BE2C (cell line): ENCODE results near the gene RBM4. TPM values are rescaled to one million over a fixed set of nuclear protein-coding genes. Genes with fewer than 3 reads are reported as not detected.
"Not testable (repeated sequence)": the region's sequence is repeated elsewhere in the genome, so short reads cannot be mapped to it uniquely, and the experiment has no call there.

Source experiments
- DNase-seq: peaks from one replicate; pipeline ENCODE4 v3.0.0-alpha.2; 2020
- H3K27me3 ChIP-seq: fragments of 250-450 bp; sonication (Bioruptor Pico); 2 replicates; pipeline ENCODE4 v1.5.1; 2020; ENCODE audit warnings: mild to moderate bottlenecking
- H3K36me3 ChIP-seq: fragments of 250-450 bp; sonication (Bioruptor Pico); 2 replicates; pipeline ENCODE4 v1.5.1; 2020; ENCODE audit warnings: mild to moderate bottlenecking
- H3K4me1 ChIP-seq: fragments of 250-450 bp; sonication (Bioruptor Pico); 2 replicates; pipeline ENCODE4 v1.5.1; 2020
- H3K4me3 ChIP-seq: 2 replicates; pipeline ENCODE4 v1.5.1; 2011; ENCODE audit warnings: low read depth, low read length
- H3K9me3 ChIP-seq: fragments of 250-450 bp; sonication (Bioruptor Pico); 2 replicates; pipeline ENCODE4 v1.5.1; 2020
- polyA plus RNA-seq: library from polyadenylated mRNA; unstranded; fragments of >200 nt; gene quantifications from one replicate; pipeline ENCODE4 v1.2.1, GENCODE V29; 2012; ENCODE audit warnings: low read depth, missing spikeins; ENCODE audit not compliant: insufficient read length, insufficient read depth
- TF ChIP-seq, protein P1 (sequence below): IDR thresholded peaks from 2 replicates; pipeline ENCODE4 v1.5.1; 2012; ENCODE audit warnings: mild to moderate bottlenecking, low read depth, low read length

The RBM4 gene, protein sequence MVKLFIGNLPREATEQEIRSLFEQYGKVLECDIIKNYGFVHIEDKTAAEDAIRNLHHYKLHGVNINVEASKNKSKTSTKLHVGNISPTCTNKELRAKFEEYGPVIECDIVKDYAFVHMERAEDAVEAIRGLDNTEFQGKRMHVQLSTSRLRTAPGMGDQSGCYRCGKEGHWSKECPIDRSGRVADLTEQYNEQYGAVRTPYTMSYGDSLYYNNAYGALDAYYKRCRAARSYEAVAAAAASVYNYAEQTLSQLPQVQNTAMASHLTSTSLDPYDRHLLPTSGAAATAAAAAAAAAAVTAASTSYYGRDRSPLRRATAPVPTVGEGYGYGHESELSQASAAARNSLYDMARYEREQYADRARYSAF
- polyA plus RNA-seq = 307 TPM

DNA sequence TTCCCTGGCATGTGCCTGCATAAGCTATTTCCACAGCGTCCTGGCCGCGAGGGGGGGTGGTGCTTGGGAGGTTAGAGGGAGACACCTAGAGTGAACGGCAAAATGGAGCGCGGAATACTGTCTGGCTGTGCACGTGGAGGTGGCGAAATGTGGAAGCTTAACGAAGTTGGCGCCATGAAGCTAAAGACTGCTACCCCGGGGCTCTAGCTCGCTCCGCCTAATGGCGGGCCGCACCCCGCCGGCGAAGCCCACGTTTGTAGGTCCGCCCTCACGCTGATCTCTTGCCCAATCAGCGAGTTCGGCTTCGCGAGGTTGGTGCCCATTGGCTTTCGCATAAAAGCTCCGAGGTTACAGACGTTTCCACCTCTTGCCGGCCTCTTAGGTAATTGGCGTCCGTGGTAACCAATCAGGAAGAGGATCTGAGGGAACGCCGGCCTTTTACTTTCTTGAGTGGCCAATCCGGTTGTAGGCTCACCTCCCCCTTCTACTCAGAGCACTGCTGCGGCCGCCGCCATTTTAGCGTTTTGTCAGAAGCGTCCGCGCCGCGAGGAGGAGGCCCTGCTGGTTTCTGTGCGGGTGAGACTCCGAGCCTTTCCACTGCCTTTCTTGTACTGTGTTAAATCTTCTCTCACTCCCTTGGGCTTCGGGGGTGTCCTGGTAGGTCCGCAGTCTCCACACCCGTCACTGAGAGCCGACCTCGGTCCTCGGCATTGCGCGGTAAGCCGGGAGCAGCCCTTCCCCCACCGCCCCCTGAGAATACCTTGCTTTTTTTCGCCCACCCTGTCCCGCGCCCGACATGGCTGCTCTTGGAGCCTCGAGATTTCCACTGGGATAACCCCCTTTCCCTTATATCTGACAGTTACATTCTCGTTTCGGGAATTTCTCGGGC, at the start of gene RBM4:
Gene RBM4 (plus strand): TSS at position 527 of the 889 bp plus-strand sequence. CDS start 1,009 bp downstream, outside the sequence.
- peaks cover 6% of the 10 kb centered on the region; the same call in 1 of the 2 replicates for H3K4me1 ChIP-seq

DNA sequence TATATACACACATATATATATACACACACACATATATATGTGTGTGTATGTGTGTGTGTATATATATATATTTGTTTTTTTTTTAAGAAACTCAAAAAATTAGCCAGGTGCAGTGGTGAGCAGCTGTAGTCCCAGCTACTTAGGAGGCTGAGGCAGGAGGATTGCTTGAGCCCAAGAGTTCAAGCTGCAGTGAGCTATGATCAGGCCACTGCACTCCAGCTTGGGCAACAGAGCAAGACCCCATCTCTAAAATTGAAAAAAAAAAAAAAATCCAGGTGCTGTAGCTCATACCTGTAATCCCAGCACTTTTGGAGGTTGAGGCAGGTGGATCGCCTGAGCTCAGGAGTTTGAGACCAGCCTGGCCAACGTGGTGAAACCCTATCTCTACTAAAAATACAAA, 49.2 kb upstream of the RBM4 start:
- DNase-seq, H3K36me3 ChIP-seq, H3K27me3 ChIP-seq, H3K4me1 ChIP-seq, H3K4me3 ChIP-seq, H3K9me3 ChIP-seq: not testable (repeated sequence)

More for the DNA sequence above, at the start of gene RBM4:
- peaks cover 54% of the 10 kb centered on the region for H3K36me3 ChIP-seq
- TF ChIP-seq, protein P1, sequence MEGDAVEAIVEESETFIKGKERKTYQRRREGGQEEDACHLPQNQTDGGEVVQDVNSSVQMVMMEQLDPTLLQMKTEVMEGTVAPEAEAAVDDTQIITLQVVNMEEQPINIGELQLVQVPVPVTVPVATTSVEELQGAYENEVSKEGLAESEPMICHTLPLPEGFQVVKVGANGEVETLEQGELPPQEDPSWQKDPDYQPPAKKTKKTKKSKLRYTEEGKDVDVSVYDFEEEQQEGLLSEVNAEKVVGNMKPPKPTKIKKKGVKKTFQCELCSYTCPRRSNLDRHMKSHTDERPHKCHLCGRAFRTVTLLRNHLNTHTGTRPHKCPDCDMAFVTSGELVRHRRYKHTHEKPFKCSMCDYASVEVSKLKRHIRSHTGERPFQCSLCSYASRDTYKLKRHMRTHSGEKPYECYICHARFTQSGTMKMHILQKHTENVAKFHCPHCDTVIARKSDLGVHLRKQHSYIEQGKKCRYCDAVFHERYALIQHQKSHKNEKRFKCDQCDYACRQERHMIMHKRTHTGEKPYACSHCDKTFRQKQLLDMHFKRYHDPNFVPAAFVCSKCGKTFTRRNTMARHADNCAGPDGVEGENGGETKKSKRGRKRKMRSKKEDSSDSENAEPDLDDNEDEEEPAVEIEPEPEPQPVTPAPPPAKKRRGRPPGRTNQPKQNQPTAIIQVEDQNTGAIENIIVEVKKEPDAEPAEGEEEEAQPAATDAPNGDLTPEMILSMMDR = no peak
- no peaks in the 10 kb centered on the region for H3K9me3 ChIP-seq
- H3K27me3 ChIP-seq = no peaks in the 10 kb centered on the region
- H3K4me3 ChIP-seq = peak within 1 kb of the TSS; percentile 94
- DNase-seq = peak; percentile 98

DNA sequence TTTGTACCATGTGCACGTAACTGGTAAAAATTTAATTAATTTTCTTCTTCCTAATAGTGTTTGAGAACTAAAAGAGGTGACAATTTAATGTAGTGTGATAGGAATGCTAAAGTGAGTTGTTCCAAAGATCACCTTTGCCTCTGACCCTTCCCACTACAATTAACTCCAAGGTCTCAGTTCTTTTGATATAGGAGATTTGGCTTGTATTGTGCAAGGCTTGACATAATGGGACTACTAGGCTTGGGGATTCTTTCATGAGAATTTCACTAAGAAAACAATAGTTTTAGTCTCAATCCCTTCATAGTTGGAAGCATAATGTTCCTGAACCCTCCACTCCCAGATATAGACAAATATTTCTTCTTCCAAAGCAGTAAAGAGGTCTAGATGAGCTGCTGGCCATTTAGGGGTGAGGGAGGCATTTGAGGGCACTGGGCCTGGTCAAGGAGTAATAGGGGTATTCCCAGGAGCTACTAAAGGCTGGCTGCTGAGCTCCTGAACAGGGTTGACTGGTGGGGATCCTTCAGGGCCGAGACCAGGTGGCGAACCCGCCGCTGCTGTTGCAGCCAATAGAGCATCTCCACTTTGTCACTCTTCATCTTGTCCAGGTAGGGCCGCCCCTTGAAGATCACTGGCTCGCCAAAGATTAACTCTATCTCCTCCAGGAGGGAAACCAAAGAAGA, 48.4 kb upstream of the RBM4 start:
- no peaks in the 10 kb centered on the region for H3K9me3 ChIP-seq
- 0 out of 2 replicates have a peak, but pooled peaks cover 3% of the 10 kb centered on the region for H3K4me1 ChIP-seq
- no peak overlapping the region for H3K4me3 ChIP-seq
- no peaks in the 10 kb centered on the region for H3K36me3 ChIP-seq
- DNase-seq = no peak
- TF ChIP-seq, protein P1 = no peak
- no peaks in the 10 kb centered on the region for H3K27me3 ChIP-seq

DNA sequence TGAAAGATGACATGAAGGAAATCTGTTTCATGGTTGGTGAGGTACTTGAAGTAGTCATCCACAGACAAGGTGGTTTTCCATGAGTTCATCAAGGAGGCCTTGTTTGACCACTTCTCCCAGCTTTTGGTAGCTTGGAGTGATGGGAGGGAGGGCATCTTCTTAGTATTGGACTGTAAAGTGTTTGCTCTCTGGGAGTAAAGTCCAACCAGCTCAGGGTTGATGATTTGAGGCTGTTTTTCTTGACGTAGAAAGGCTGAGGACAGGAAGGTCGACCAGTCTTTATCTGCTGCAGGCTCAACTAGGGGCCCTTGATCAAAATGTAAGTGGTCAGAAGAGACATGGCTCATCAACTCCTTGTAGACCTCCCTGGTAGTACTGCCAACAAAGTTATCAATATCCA, 47.3 kb upstream of the RBM4 start:
- no peaks in the 10 kb centered on the region for H3K27me3 ChIP-seq
- 0 out of 2 replicates have a peak, but pooled peaks cover 3% of the 10 kb centered on the region for H3K4me1 ChIP-seq
- TF ChIP-seq, protein P1 = no peak
- no peaks in the 10 kb centered on the region for H3K36me3 ChIP-seq
- H3K9me3 ChIP-seq = no peaks in the 10 kb centered on the region
- H3K4me3 ChIP-seq = no peak overlapping the region
- no peak for DNase-seq

DNA sequence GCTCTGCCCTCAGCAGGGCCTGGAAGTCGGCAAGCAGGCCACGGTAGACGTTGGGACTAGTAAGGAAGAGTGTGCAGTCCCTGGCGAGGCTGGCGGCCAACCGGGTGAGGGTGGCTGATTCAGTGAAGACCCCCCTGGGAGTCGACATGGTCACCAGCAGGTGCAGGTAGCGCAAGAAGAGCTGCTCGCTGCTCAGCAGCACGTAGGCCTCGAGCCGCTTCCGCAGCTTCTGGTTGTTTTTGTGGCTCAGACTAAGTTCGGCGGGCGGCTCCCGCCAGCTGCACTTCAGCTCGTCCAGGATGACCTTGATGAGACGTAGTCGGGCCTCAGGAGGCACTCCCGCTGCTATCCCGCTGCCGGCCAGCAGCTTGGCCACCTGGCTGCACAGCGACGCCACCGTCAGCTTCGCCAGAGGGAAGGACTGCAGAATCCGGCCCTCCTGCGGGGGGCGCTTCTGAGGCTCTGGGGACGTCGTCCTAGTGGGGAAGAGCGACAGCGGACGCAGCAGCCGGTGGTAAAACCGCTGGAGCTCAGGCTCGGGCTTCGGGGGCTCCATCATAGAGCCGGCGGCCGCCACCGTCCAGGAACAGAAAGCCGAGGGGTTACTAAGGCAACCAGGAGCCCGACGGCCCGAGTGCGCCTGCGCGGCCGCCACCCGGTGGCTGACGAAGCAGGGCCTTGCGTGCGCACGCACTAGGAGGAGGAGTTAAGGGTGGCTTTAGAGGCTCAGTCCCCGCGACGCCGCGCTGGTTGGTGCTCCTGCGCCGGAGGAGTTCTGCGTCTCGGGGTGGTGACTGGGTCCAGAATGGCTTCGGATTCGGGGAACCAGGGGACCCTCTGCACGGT, 45.8 kb upstream of the RBM4 start, which contains the start of the genes CCDC87 and CCS:
Gene CCDC87 (minus strand): TSS at position 607 of the 846 bp plus-strand sequence. CDS start 48 bp downstream, at position 559.
Gene CCS (plus strand): TSS at position 729 of the 846 bp plus-strand sequence. CDS start 77 bp downstream, at position 806.
- Histone ChIP-seq H3K4me3 (peak within 1 kb of the TSS; percentile 79), H3K36me3 (no peaks in the 10 kb centered on the region), H3K27me3 (no peaks in the 10 kb centered on the region), H3K9me3 (no peaks in the 10 kb centered on the region), H3K4me1 (0 out of 2 replicates have a peak, but pooled peaks cover 3% of the 10 kb centered on the region)
- DNase-seq = peak; percentile 99
- TF ChIP-seq, protein P1 = peak; percentile 68
